HG03095 (cell line): ENCODE measurements around the gene MRPL1.

Experiments used
- ATAC-seq: cut with Tn5 transposase; IDR thresholded peaks from one replicate; pipeline ENCODE4 v1.9.1; 2021; ENCODE audit warnings: moderate library complexity; ENCODE audit not compliant: unreplicated experiment

The MRPL1 gene

DNA sequence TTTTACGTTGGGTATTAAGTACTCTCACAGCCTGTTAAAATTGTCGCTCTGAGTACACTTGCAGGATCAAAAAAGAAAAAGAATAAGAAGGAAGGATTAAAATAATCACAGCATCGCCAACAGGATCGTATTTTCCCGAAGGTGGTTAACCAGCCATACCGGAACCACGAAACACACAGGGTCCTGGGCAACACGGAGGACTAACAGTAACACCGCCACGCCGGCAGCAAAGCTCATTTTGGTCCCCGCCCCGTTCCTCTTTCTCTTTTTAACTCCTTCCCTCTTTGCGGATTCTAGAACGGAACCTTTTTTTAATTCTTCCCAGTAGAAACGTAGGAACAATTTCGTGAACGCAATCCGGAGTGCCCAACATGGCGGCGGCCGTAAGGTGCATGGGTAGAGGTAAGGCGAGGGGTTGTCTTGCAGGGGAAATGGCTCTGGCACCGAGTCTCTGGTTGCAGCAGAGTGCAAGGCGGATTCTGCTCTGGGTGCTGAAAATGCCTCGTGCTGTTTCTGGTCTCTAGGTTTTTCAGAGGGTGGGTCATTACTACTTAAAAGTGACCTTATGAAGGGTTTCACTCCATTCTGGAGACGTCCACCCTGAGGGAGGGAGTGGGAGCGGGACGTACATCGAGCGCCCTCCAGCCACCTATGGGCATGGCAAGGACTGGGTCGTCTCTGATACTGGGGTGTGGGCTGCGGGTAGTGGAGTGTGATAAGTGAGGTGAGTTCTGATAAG is at the start of gene MRPL1:
TSS of gene MRPL1 (plus strand) at position 353 of the 739 bp plus-strand sequence. CDS start at position 372, 19 bp downstream.
- peak; percentile 75 for ATAC-seq

DNA sequence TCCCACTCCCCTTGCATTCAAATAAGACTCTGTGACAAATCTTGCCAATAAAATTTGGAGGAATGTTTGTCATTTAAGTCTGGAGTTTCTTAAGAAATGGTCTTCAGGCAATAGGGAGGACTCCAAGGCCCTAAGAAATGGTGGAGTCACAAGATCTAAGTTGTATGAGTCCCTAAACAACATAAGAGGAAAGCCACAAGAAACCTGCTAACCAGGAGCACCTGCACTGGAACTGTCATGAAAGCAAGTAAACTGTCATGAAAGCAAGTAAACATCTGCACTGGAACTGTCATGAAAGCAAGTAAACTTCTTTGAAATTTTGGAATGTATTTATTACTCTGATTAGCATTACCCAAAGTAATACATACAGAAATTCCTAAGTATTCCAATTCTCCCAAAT is 47.0 kb upstream of the MRPL1 start:
- no peak for ATAC-seq

DNA sequence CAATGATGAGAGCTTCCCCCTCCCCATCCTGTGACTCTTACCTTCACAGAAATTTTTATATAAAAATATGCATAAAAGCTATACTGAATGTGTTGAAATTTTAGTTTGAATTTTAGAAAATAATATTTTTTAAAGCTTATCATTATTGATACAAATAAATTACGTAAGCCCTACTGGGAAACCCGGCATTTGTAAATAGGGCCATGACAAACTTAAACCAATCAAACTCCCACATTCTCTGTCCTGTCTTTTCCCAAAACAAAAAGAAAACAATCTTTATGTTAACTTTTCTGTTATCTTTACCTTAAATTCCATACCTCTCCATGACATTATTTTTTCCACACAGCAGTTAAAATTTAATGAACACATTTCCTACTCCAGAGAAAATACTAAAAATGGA is 46.1 kb upstream of the MRPL1 start:
- no peak for ATAC-seq

DNA sequence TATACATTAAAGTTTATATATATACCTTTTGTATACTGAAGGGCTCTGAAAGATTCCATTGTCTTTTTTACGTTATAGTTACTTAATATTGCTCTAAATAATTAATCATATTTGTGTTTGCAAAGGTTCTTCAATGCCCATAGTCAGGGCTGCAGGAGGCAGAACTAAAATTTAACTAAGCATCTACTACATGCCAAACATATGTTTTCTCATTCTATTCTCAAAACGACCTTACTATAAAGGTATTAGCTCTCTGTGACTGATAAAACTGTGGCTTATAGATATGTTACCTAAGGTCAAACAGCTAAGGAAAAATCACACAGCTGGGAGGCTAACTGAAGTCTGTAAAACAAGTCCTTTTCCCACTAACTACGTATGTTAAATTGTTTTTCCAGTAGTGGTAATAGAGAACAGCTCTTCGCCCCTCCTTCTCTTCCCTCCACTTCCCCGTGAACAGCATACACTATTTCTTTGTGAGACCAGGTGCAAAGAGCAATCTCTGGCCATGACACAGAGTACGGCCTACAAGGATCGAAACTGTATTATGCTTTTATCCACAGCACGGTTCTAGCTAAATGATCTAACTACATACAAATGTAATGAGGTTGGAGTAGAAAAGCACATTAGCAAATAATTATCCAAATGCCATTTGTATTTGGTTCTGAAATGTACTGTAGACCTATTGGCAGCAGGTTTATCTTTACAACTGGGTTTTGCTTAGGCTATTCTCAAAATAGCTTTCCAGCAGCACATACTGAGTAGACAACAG is 45.1 kb upstream of the MRPL1 start:
- peak; percentile 0 for ATAC-seq

DNA sequence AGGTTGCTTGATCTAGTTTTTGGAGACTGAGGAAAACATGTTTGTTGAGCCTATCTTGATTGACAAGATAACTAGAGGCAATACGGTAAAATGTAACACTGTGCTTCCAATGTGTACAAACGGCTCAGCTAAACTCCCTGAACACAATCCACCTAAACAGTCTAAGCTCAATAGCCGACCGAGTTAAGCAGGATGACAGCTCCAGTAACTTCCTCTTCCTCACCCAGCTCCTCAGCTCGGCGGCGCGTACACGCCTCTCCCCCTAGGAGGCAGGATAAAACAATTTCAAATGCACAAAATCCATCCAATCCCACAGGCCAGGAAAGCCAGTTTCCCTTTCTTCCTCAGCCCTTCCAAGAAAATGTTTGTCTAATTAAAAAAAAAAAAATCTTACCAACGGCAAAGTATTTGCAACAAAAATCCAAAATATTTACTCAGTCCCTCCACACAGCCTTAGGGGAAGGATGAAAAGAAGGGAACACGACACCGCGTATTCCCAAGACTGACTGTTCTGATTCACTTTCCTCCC is 44.5 kb upstream of the MRPL1 start:
- peak; percentile 24 for ATAC-seq

DNA sequence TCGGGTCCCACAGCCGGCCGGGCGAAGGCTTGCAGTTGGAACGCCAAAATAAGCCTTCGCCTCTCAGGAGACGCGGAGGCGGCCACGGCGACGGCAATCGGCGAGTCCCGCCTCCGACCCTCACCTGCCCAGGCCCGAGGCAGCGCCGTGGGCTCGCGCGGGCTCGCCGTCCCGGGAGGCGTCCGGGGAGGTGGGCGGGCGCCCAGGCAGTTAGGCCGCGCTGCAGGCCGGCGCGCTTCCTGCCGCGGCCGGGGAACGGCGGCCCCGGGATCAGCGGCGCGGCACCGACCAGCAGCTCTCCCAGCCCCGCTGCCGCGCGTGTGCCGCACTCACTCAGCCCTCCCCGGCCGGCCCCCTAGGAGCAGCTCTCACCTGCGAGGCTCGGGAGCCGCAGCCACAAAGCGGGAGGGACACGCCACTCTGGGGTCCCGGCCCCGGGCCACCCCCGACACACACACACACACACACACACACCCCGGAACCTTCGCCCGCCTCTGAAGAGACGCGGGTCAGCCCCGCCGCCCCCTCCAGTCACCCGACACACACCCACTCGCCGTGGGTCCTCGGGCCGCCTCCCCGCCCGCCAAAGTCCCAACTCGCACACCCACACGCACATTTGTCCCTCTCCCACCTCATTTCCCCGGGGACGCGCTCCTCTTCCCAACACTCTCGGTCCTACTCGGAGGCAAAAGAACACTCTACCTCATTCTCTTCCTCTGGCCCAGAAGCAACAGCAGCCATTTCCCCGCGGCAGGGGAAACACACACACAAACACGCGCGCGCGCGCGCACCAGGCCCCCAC is 43.8 kb upstream of the MRPL1 start, which contains the start of gene CNOT6L:
TSS of gene CNOT6L (minus strand) at position 767 of the 802 bp plus-strand sequence. CDS start at position 707, 60 bp downstream.
- peak; percentile 25 for ATAC-seq

DNA sequence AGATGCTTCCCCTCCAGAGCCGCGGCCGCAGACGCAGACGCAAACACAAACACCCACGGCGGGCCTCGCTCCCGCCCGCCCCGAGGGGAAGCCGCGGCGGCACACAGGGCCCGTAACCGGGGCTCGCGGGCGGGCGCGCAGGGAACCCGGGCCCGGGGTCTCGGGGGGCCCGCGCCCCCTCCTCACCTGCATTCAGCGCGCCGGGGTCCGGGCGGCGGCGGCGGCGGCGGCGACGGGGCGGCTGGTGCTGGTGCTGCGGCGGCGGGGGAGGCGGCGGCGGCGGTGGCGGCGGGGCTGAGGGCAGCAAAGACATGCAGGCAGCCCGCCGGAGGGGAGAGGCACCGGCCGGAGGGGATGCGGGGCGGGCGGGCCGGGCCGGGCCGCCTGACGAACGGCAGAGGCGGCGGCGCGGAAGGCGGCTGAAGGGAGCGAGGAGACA is 43.2 kb upstream of the MRPL1 start:
- peak; percentile 14 for ATAC-seq

DNA sequence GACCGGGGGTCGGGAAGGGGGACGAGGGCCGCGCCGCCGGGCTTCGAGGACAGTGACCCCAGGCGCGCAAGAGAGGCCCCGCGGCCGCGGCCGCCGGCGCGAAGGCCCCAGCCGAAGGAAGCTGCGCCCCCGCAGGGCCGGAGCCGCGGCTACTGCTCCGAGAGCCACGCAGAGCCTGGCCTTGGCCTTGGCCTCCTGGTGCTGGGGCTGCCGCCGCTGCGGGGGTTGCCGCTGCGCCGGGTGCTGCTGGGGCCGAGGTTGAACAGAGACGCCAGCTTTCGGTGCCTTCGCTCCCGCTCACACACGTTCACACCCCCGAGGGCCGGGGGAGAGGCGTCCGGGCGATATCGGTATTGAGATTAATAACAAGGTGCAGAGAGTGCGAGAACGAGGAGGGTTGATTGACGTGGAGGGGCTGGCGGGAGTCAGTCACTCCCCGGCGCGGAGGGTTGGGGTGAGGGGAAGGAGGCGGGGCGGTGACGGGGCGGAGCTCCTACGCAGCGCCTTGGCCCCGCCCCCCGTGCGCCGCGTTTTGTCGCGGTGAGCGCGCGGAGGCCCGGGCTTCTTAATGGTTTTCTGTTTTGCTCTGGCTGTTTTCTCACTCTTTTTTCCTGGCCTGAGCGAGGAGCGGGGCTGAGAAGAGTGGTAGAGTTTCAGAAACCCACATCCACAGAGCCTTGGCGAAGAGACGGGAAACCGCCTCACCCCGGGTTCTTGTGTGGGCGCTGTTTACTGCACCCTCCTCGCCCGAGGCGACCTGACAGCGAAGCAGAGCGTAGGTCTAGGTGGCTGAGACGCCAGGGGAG is 42.6 kb upstream of the MRPL1 start:
- peak; percentile 79 for ATAC-seq

DNA sequence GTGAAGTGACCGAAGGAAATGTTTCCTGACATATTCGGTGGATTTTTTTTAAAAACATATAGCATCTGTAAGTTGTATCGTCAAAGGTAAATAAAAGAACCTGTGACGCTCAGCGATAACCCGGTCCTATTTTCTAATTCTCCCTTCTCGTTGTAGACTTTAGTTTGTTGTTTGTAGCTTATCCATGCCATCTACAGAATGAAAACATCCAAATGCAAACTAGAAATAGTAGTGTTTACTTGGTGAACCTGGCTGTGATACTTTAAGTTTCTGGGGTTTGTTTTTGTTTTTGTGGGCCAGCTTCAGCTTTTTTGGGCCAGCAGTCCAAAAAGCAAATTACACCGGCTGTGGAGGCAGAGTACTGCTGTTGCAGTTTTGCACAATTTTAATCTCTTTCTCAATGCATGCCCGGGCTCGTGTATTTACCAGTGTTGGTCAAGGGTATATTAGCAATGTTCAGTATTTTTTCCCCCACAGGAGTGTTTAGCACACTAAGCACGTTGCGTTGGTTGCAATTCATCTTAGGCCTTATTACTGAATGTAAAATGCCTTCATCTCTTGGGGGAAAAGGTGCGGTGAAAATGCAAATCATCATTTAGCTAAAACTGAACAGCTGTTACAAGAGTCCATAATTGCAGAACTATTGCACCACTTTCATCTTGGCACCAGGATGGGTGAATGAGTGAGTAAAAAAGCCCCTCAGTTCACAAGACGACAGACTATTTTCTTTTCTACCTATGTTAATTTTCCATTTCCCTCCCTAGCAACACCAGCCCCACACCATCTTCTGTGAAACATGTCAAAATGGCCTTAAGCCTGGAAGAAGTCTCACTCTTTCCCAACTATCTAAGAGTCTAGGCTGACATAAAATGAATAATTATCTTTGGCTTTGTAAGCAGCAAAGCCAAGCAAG is 41.7 kb upstream of the MRPL1 start:
- ATAC-seq: no peak

DNA sequence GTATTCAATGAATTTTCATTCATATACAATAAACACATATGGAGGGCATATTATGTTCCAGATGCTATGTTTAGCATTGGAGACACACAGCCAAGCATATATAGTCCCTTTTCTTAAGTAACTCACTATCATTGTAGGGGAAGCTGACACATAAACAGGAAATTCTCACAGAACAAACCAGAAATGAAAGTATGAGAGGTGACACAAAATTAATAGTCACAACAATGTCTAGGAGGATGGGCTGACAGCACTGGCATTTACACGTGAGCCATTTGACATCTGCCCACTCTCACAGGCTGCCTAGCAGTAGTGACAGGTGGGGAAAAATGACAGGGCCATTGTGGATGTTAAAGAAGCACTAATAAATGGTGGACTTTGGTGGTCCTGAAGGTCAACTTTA is 40.9 kb upstream of the MRPL1 start:
- no peak for ATAC-seq

DNA sequence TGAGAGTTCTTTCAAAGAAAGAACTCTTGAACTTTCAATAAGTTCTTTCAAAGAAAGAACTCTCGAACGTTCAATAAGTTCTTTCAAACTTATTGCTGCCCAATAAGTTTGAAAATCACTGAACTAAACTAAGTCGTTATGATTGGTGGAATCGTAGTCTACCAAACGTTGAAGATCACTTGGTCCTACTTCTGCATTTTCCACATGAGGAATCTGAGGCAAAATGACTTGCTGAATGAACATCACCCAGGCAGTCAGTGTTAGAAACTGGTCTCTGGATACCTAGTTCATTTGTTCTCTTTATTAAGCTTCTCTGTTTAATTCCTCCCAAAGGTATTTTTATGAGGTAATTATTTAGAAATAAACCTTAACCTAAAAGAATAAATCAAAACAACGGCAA is 36.4 kb upstream of the MRPL1 start:
- no peak for ATAC-seq

DNA sequence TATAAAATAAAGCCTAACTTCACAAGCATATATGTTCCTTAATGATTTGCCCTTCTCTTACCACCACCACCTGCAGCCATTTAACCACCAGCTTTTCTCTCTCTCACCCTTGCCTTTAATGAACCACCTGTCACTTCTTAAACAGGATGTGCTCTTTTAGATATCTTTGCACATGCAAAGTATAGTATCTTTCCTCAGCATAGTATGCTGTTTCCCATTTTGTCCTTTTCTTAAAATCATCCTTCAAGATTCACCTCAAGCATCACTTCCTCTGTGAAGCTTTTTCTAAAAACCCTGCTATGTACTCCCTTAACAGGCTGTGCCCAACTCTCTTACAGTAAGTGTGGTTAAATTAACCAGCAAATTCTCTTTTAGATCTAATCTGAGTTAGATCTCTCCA is 35.3 kb upstream of the MRPL1 start:
- no peak for ATAC-seq

DNA sequence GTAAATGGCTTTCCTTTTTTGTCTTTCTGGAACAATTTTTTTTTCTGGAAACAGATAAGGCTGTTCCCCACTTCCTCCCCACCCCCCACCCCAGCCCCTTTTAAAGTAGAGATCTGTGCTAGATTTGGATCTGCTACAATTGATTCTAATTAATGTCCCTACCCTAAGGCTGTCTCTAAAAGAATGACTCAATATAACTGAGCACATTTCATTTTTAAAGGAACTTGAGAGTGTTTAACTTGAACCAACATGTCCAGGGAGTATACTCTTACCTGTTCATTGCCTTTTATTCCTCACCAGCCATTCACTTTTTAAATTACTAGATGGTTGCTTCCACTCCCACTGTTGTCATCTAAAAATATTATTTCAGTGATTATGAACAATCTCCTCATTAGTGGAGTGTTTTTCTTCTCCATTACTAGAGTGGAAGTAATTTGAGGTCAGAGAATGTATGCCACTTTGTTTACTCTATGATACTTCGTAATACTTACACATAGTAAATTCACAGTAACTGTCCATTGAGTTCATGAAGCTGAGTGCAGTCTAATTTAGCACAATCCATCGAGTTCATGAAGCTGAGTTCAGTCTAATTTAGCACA is 29.4 kb upstream of the MRPL1 start:
- no peak for ATAC-seq

DNA sequence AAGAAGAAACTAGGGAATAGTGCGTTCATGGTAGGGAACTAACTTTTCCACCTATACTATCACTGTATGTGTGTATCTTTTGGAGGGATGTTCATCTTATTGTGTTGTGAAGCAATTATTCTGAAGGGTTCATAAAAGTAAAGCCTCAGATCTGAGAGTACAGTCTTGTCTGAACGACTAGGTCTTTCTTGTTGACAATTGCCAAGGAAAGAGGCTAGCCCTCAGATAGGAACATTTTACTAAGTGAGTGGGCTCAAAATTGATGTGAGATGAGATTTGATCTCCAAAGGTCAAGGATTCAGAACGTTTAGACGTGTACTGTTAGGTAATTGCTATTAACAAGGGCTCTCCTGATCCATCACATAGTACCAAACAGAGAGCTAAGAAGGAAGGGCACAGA is 28.2 kb upstream of the MRPL1 start:
- ATAC-seq: no peak

DNA sequence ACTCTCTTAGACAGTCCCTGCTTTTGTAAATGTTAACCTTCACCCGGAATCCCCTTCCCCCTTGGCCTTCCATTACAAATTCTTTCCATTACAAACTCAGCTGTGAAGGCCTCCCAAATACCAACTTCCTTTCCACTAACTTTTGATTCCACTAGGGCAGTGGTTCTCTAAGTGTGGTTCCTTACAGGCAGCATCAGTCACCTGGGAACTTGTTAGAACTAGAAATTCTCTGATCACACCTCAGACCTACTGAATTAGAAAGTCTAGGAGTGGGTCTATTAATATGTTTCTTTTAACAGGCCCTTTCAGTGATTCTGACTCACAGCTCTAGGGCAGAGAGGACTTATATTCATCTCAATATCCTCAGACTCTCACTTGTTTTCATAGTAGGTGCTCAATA is 19.0 kb upstream of the MRPL1 start:
- ATAC-seq: no peak

DNA sequence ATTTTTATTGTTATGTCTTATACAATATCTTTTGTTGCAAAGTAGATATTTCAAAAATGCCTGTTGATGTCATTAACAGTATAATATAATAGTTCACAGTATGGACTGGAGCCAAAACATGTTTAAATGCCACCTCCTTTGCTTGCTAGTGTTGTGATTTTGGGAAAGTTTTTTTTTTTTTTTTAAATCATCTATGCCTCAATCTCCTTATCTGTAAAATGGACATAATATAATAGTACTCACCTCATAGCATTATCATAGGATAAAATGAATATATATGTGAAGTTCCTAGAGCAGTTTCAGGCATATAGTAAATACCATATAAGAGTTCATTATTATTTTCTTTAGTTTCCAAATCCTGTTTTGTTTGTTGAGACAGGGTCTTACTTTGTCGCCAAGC is 18.3 kb upstream of the MRPL1 start:
- no peak for ATAC-seq

DNA sequence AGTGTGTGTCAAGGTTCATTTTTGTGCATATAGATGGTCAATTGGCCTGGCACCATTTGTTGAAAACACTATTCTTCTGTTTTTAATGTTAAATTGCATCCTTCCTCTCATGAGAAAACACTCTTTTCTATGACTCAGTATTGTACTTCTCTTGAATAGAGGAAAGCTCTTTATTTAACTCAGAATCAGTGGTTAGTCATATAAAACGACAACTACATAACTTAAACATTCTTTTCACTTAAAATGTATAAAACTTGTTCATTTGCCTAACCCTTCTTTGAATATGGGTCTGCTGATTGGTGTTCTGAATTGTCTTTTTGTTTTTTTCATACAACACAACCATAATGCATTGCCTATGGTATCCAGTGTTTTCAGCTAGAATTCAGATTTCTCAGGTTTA is 17.2 kb upstream of the MRPL1 start:
- ATAC-seq: no peak

DNA sequence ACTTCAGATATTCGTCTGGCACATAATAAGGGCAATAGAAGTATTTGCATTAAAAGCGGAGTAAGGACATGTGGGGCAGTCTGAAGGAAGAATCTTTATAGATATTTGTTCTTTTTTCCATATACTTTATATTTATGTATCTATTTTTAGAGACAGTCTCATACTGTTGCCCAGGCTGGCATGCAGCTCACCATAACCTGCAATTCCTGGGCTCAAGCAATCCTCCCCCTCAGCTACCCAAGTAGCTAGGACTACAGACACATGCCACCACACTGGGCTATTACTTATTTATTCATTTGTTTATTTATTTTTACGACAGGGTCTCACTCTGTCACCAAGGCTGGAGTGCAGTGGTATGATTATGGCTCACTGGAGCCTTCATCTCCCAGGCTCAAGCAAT is 16.7 kb upstream of the MRPL1 start:
- ATAC-seq: no peak

DNA sequence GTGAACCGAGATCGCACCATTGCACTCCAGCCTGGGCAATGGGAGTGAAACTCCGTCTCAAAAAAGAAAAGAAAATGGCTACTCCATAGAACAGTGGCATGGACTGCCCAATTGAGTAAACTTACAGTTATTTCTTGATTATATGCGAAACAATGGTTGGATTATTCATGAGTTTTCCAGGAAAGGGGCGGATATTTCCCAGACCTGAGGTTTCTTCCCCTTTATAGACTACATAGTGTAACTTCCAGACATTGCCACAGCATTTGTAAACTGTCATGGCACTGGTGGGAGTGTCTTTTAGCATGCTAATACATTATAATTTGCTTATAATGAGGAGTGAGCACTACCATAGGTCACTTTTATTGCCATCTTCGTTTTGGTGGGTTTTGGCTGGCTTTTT is 14.1 kb upstream of the MRPL1 start:
- no peak for ATAC-seq
